CD4-positive, alpha-beta T cell (primary cell): ENCODE measurements around the gene ALK. TPM values are rescaled to one million over a fixed set of nuclear protein-coding genes. Genes with fewer than 3 reads are reported as not detected.

Experiments used
- ATAC-seq: fragments of 200-7000 bp; cut with Tn5 transposase; one replicate; pipeline ENCODE4 v1.10.0; 2022; ENCODE audit warnings: mild to moderate bottlenecking; ENCODE audit not compliant: poor library complexity
- CTCF ChIA-PET: fragments of 350-600 bp; sonication (Branson Sonifier 250); formaldehyde crosslinking; loops from one replicate; lab custom pipeline; 2021; ENCODE audit warnings: antibody characterized with exemption, inconsistent platforms; lab: Charles Lee
- POLR2A ChIA-PET: fragments of 350-600 bp; sonication (Branson Sonifier 250); formaldehyde crosslinking; loops from one replicate; lab custom pipeline; 2021; ENCODE audit warnings: antibody characterized with exemption, inconsistent platforms; lab: Charles Lee
- DNase-seq, 14 experiments: peaks; one replicate each; pipeline ENCODE4 v3.0.0-alpha.2; 2013 to 2020; ENCODE audit warnings: mixed read lengths in 2 of 14
- H3K27ac ChIP-seq, 2 donors: one replicate each; pipeline versions ENCODE4 v1.5.1 to v1.7.0; 2013; ENCODE audit warnings: low read length in 2 of 2, low read depth in 1 of 2, mild to moderate bottlenecking in 1 of 2
- H3K27me3 ChIP-seq, 2 experiments: 1 replicate in 1 of 2; 2 replicates in 1 of 2; pipeline versions ENCODE4 v1.6.1 to v1.7.0; 2013; ENCODE audit warnings: low read length in 2 of 2, control low read depth in 1 of 2, mild to moderate bottlenecking in 1 of 2, moderate library complexity in 1 of 2; ENCODE audit not compliant: insufficient read depth in 2 of 2, control insufficient read depth in 1 of 2
- H3K36me3 ChIP-seq: one replicate; pipeline ENCODE4 v1.6.1; 2013; ENCODE audit warnings: low read length, control low read depth; ENCODE audit not compliant: insufficient read depth
- H3K4me1 ChIP-seq: one replicate; pipeline ENCODE4 v1.6.1; 2013; ENCODE audit warnings: low read length, control low read depth; ENCODE audit not compliant: insufficient read depth
- H3K4me3 ChIP-seq: one replicate; pipeline ENCODE4 v1.5.1; 2013; ENCODE audit warnings: mild to moderate bottlenecking, low read length, moderate library complexity
- H3K9me3 ChIP-seq, 2 experiments: 1 replicate in 1 of 2; 2 replicates in 1 of 2; pipeline versions ENCODE4 v1.6.1 to v1.7.0; 2013; ENCODE audit warnings: low read length in 2 of 2, mild to moderate bottlenecking in 2 of 2, control low read depth in 1 of 2, moderate library complexity in 1 of 2; ENCODE audit not compliant: control insufficient read depth in 1 of 2, insufficient read depth in 1 of 2
- H3K27ac Mint-ChIP-seq: one replicate; pipeline ENCODE4 v1.8.0; 2020; ENCODE audit warnings: mixed read lengths
- H3K27me3 Mint-ChIP-seq: one replicate; pipeline ENCODE4 v1.8.0; 2021; ENCODE audit warnings: mixed read lengths
- H3K36me3 Mint-ChIP-seq: one replicate; pipeline ENCODE4 v1.8.0; 2021; ENCODE audit warnings: low read depth, mixed read lengths
- H3K4me1 Mint-ChIP-seq: one replicate; pipeline ENCODE4 v1.8.0; 2021; ENCODE audit warnings: low read depth, mixed read lengths
- H3K4me3 Mint-ChIP-seq: one replicate; pipeline ENCODE4 v1.8.0; 2020; ENCODE audit warnings: mild to moderate bottlenecking, mixed read lengths
- H3K9me3 Mint-ChIP-seq: one replicate; pipeline ENCODE4 v1.8.0; 2020; ENCODE audit warnings: mixed read lengths
- CTCF ChIP-seq: fragments of 200-600 bp; IDR thresholded peaks from one replicate; pipeline ENCODE4 v1.8.0; 2022; ENCODE audit warnings: antibody characterized with exemption, mild to moderate bottlenecking
- intact Hi-C, 2 experiments: fragments of 100-400 bp; cut with DNase I in 1 of 2; cut with micrococcal nuclease in 1 of 2; formaldehyde crosslinking; loops; one replicate each; pipeline versions ENCODE4 v1.15.1 to v1.9.0; 2023 to 2025; cut with DNase I, micrococcal nuclease
- total RNA-seq, 174 experiments: library from RNA in 2 of 174; stranded (reverse) in 2 of 174; gene quantifications; one replicate each; pipeline ENCODE4 v1.2.3 and lab custom pipeline; 2021 to 2026

The ALK gene
- total RNA-seq, 2 experiments from 2014 or later, result not detected

- Mint-ChIP-seq H3K4me3 (no peak overlapping the region), H3K36me3 (no peaks in the 10 kb centered on the region), H3K27me3 (peaks cover 31% of the 10 kb centered on the region), H3K4me1 (no peaks in the 10 kb centered on the region), H3K27ac (no peak overlapping the region), H3K9me3 (no peaks in the 10 kb centered on the region)
- Histone ChIP-seq H3K9me3 (peaks cover 0 to 4% of the 10 kb centered on the region in 2 experiments), H3K4me3 (no peak overlapping the region), H3K27me3 (peaks cover 6 to 17% of the 10 kb centered on the region in 2 experiments), H3K4me1 (no peaks in the 10 kb centered on the region), H3K36me3 (no peaks in the 10 kb centered on the region), H3K27ac (no peak overlapping the region)
- TF ChIP-seq CTCF, result no peak
- DNase-seq, result no peak
- intact Hi-C loops, result no loop called here
- ChIA-PET POLR2A (no interaction called here), CTCF (no interaction called here)
- no peak for ATAC-seq
Observed at GRCh38 chr2:29611261-29611660, 310.1 kb downstream of the ALK start.

DNA sequence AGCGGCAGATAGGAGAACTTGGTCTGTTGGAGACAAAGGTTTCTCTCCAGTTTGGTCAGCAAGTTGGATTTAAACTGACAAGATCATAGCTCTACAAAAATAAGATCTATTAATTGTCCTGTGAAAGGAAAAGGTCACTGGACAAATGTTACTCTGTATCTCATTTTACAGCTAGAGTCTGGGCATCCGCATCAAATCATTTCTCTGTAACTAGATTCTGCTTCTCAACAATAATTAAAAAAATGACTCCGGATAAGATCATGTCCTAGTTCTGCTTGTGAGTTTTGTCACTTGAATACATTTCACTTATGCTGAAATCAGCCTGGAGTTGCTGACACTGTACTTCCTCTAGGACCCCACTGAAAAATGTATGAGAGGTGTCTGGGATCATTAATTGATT lies 310.8 kb downstream of the ALK start:
- Histone ChIP-seq H3K4me1 (no peaks in the 10 kb centered on the region), H3K9me3 (peaks cover 0 to 4% of the 10 kb centered on the region in 2 experiments), H3K4me3 (no peak overlapping the region), H3K27me3 (peaks cover under 1 to 16% of the 10 kb centered on the region in 2 experiments), H3K27ac (no peak overlapping the region), H3K36me3 (no peaks in the 10 kb centered on the region)
- no peaks in the 10 kb centered on the region for H3K9me3 Mint-ChIP-seq
- H3K4me1 Mint-ChIP-seq, result no peaks in the 10 kb centered on the region
- DNase-seq (no peak), ATAC-seq (no peak)
- intact Hi-C loops, result no loop called here
- H3K27ac Mint-ChIP-seq, result no peak overlapping the region
- no peaks in the 10 kb centered on the region for H3K36me3 Mint-ChIP-seq
- TF ChIP-seq CTCF, result no peak
- peaks cover 30% of the 10 kb centered on the region for H3K27me3 Mint-ChIP-seq
- no peak overlapping the region for H3K4me3 Mint-ChIP-seq
- ChIA-PET POLR2A (no interaction called here), CTCF (no interaction called here)

DNA sequence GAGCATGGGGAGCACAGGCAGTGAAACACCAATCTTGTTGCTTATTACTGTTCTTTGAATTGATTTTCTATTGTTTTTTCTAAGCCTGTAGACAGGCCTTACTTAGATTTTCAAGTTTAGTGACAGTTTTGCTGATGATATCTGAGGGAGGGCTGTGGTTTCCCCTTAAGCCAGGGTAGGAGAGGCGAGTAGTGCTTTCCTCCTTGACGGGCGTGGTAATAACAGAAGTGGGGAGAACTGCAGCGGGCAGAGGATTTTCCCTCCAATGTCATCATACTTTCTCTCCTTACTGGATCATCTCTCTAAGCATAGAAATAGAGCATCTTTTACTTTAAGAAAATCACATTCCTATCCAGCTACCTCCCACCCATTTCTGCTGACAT lies 314.4 kb downstream of the ALK start:
- Mint-ChIP-seq H3K4me3 (no peak overlapping the region), H3K27ac (no peak overlapping the region), H3K36me3 (no peaks in the 10 kb centered on the region), H3K9me3 (no peaks in the 10 kb centered on the region), H3K27me3 (peaks cover 7% of the 10 kb centered on the region), H3K4me1 (no peaks in the 10 kb centered on the region)
- ATAC-seq, result no peak
- H3K27me3 ChIP-seq, result no peaks in the 10 kb centered on the region
- no peaks in the 10 kb centered on the region for H3K9me3 ChIP-seq
- DNase-seq, result no peak
- POLR2A ChIA-PET, result no interaction called here
- H3K36me3 ChIP-seq, result no peaks in the 10 kb centered on the region
- no peaks in the 10 kb centered on the region for H3K4me1 ChIP-seq
- no peak for TF ChIP-seq CTCF
- CTCF ChIA-PET, result no interaction called here
- intact Hi-C loops, result no loop called here
- H3K27ac ChIP-seq, result no peak overlapping the region
- H3K4me3 ChIP-seq, result no peak overlapping the region
